GM12875 (cell line): ENCODE measurements around the gene NOS2.

ENCODE experiments used
- H3K4me3 ChIP-seq: one replicate; pipeline ENCODE4 v1.5.1; 2011; ENCODE audit warnings: low read depth, low read length, control low read depth
- TF ChIP-seq, protein P1 (sequence below): IDR thresholded peaks from 2 replicates; pipeline ENCODE4 v1.5.1; 2011; ENCODE audit warnings: low read depth, mild to moderate bottlenecking, control low read depth, inconsistent platforms, low read length, moderate library complexity, borderline replicate concordance; ENCODE audit not compliant: insufficient read depth

Gene NOS2

DNA sequence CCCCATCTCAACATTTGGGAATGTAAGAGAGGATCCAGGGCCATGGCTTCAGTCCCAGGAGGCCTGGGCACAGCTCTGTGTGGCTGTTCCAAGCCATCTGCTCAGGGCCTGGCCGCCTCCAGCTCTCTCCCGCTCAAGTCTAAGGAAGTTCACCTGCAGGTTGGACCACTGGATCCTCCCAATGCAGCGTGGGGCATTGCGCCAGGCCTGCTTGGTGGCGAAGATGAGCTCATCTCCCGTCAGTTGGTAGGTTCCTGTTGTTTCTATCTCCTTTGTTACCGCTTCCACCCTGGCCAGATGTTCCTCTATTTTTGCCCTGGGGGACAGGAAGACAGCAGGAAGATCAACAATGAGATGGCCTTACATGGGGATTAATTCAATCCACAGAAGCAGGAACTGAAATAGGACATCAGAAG lies 17.5 kb downstream of the NOS2 start:
- no peak overlapping the region for H3K4me3 ChIP-seq
- TF ChIP-seq, protein P1, sequence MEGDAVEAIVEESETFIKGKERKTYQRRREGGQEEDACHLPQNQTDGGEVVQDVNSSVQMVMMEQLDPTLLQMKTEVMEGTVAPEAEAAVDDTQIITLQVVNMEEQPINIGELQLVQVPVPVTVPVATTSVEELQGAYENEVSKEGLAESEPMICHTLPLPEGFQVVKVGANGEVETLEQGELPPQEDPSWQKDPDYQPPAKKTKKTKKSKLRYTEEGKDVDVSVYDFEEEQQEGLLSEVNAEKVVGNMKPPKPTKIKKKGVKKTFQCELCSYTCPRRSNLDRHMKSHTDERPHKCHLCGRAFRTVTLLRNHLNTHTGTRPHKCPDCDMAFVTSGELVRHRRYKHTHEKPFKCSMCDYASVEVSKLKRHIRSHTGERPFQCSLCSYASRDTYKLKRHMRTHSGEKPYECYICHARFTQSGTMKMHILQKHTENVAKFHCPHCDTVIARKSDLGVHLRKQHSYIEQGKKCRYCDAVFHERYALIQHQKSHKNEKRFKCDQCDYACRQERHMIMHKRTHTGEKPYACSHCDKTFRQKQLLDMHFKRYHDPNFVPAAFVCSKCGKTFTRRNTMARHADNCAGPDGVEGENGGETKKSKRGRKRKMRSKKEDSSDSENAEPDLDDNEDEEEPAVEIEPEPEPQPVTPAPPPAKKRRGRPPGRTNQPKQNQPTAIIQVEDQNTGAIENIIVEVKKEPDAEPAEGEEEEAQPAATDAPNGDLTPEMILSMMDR: no peak

DNA sequence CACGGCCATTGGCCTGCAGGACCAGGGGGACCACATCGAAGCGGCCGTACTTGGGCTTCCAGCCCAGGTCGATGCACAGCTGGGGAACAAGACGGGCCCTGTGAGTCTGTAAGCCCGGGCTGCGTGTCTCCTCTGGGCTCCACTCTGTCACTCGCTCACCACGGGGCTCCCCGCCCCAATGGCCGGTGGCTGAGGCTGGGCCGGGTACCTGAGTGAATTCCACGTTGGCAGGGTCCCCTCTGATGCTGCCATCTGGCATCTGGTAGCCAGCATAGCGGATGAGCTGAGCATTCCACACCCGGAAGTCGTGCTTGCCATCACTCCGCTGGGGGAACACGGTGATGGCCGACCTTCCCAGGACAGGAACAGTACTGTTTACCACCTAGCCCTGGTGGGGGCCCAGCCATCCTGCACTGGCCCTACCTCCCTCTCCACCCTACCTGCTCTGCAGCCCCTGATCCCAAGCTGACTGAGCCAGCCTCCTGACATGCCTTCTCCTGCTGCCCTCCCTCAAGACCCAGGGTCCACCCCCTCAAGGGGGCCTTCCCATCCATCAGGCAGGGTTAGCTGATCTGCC lies 19.4 kb downstream of the NOS2 start:
- TF ChIP-seq, protein P1: no peak
- no peak overlapping the region for H3K4me3 ChIP-seq

DNA sequence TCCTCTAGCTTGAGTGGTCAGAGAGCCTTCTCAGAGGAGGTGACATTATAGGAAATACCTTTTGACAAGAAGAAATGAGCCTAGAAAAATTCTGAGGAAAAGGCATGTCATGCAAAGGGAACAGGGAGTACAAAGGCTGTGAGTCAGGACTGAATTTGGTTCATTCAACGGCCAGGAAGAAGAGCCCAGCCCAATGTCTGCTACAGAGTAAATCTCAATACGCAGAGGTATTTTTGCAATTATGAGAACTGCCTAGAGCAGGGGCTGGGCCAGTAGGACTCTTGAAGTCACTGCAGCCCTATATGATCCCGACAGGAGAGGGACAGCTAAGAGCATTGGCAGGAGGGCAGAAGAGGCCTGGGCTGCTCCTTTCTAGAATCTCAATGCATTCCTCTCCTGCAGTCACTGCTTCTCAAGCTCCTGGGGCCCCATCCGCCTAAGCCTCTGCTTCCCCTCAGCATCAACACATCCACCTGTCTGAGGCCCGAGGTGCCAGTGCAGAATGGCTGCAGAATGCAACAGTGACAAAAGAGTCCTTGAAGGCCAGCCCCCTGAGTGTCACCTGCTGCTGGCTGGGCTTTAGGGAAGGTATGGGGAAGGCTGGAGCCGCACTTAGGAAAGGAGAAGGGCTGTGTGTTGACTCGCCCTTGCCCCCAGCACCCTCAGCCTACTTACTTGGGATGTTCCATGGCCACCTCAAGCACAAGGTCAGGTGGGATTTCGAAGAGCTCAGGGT lies 20.1 kb downstream of the NOS2 start:
- H3K4me3 ChIP-seq: no peak overlapping the region
- TF ChIP-seq, protein P1: no peak

DNA sequence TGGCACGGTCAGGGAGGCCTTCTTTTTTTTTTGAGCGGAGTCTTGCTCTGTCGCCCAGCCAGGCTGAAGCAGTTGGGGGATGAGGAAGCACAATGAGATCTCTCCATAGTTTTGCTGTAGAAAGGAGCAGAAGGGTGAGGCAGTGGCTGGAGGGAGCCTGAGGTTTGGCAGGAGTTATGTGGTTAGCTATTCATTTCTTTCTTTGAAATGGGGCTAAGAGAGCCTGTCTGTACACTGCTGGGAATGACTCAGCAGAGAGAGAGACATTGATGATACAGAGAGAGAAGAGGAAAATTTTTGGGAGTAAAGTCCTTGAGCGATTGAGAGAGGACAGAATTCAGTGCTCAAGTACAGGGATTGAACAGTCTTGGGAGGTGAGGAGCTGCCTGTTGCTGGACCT lies 22.1 kb downstream of the NOS2 start:
- TF ChIP-seq, protein P1: no peak
- H3K4me3 ChIP-seq: no peak overlapping the region

DNA sequence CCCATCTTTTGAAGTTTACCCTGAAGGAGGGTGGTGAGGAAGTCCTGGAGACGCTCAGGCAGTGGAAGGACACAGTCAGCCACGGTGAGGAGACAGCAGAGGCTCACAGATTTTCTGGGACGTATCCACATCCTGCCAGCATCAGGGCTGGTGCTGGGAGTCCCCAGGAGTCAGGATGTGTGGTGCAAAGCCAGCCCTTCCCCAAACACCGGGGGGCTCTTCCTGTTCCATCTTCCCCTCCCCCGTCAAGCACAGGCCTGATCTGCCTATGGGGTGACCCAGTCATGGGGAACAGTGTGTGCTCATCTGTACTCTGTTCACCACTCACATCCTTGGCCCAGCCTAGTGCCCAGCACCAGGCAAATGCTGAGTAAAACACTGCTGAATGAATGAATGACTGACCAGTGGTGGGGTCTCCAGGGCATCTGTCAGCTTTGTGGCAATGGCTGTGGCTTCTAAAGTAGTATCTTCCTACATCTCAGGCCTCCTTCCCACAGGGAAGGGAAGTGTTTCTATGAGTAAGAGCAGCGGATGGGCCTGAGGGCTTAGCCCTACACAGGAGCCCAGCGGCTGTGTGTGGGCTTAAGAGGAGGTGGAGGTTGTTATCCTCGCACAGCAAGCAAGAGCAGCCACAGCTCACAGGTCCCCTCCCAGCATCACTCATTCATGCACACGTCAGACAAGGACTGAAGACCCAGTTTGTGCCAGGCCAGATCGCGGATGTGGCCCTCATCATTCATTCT lies 23.3 kb downstream of the NOS2 start:
- no peak overlapping the region for H3K4me3 ChIP-seq
- TF ChIP-seq, protein P1: no peak

DNA sequence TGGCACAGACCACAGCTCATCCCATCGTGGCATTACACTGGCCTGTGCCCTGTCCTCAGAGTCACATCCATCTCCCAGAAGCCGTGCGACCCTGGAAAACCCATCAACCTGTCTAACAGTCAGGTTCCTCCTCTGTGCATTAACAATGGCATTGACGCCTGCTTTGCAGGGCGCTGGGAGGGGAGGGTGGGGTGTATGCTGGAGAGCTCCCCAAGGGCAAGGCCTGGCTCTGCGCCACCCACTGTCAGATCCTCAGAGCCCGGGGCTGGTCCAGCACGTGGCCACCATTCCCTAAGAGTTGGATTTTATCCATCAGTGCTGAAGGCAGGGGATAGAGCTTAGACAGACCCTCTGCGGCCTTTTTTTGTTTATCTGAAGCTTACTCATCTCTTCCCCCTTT lies 28.7 kb downstream of the NOS2 start:
- TF ChIP-seq, protein P1: no peak
- no peak overlapping the region for H3K4me3 ChIP-seq

DNA sequence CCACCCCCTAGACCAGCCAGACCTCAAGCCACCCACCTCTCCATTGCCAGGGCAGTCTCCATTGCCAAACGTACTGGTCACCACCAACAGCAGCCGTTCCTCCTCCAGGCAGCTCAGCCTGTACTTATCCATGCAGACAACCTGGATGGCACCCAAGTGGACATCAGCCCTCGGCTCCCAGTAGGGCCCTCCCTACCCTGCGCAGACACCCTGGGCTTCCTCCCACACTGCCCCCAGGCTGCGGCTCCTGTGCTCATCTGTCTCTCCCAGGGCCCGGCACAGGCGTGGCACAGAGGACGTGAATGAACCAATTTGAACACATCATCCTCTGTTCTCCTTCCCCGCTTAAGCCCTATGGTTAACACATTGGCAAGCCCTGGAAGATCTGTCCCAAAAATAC lies 29.5 kb downstream of the NOS2 start:
- TF ChIP-seq, protein P1: no peak
- H3K4me3 ChIP-seq: no peak overlapping the region
